Limb (tissue), 2 donors: ENCODE measurements around the gene CCDC9B.

Experiments
- DNase-seq, 2 donors: peaks; one replicate each; pipeline ENCODE4 v3.0.0-alpha.2; 2016; ENCODE audit errors: extremely low spot score in 2 of 2

The CCDC9B gene

GRCh38 chr15:40331026-40331425 is 9.7 kb downstream of the CCDC9B start:
- DNase-seq = no peak

- DNase-seq = no peak
Observed at GRCh38 chr15:40330368-40330836, 10.3 kb downstream of the CCDC9B start.

- DNase-seq = no peak
Observed at GRCh38 chr15:40329804-40330203, 10.9 kb downstream of the CCDC9B start.

GRCh38 chr15:40328751-40329150 is 12.0 kb downstream of the CCDC9B start:
- no peak for DNase-seq

- no peak for DNase-seq
Observed at GRCh38 chr15:40328176-40328575, 12.6 kb downstream of the CCDC9B start.

- DNase-seq = no peak
Observed at GRCh38 chr15:40327457-40327856, 13.3 kb downstream of the CCDC9B start.

- no peak for DNase-seq
Observed at GRCh38 chr15:40325700-40326099, 15.0 kb downstream of the CCDC9B start.

GRCh38 chr15:40325188-40325587 is 15.6 kb downstream of the CCDC9B start:
- DNase-seq = no peak

GRCh38 chr15:40323953-40324937 is 16.5 kb downstream of the CCDC9B start:
- DNase-seq = peak in 1 of 2 donors; percentile 66

- peak; percentile 92 to 95 for DNase-seq
Observed at GRCh38 chr15:40323239-40323952, 17.3 kb downstream of the CCDC9B start, which contains the start of gene INAFM2. TSS of gene INAFM2 (plus strand) at chr15:40323692. CDS start at chr15:40324056, 364 bp downstream.

GRCh38 chr15:40322531-40323238 is 18.1 kb downstream of the CCDC9B start:
- peak in 1 of 2 donors; percentile 66 for DNase-seq

GRCh38 chr15:40320931-40321371 is 19.8 kb downstream of the CCDC9B start:
- peak in 1 of 2 donors; percentile 80 for DNase-seq

- no peak for DNase-seq
Observed at GRCh38 chr15:40320409-40320808, 20.3 kb downstream of the CCDC9B start.

GRCh38 chr15:40317580-40317979 is 23.2 kb downstream of the CCDC9B start:
- DNase-seq = no peak

GRCh38 chr15:40316931-40317330 is 23.8 kb downstream of the CCDC9B start:
- no peak for DNase-seq

GRCh38 chr15:40314723-40315276 is 25.9 kb downstream of the CCDC9B start:
- no peak for DNase-seq

GRCh38 chr15:40313531-40314398 is 27.0 kb downstream of the CCDC9B start:
- peak in 1 of 2 donors; percentile 62 for DNase-seq

GRCh38 chr15:40312370-40313158 is 28.2 kb downstream of the CCDC9B start:
- DNase-seq = no peak

- no peak for DNase-seq
Observed at GRCh38 chr15:40310993-40311392, 29.7 kb downstream of the CCDC9B start.
